NCI-H2081 (cell line): Measurements from ENCODE around the gene C11orf58.

Experiments
- DNase-seq, 2 experiments: peaks; one replicate each; lab custom pipeline; 2025; lab: John Stamatoyannopoulos, UW

C11orf58 gene

DNA sequence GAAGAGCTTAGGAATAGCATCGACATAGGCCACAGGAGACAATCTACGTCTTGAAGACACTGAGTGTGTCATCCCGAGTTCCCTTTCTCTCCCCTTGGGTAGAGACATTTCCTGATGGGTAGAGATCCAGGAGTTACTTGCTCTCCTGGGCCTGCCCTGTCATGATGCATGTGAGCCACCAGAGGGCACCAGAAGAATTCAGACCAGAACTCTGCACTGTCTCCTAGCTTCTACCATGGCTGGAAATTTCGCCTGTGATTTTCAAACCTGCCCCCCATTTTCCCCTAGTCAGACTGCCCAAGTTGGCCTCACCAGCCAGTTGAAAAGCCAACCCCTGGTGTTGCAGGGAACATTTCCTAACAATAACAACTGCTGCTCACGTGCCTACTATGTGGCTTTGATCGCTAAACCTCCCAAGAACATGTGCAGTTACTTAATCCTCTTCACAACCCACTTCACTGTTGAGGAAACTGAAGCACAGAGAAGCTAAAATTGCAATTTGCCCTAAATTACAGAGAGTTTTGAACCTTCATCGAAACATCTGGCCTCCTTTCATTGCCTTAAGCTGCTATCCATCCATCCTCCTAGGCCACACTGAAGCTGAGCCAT lies 47.2 kb downstream of the C11orf58 start:
- peak; percentile 48 to 55 for DNase-seq

DNA sequence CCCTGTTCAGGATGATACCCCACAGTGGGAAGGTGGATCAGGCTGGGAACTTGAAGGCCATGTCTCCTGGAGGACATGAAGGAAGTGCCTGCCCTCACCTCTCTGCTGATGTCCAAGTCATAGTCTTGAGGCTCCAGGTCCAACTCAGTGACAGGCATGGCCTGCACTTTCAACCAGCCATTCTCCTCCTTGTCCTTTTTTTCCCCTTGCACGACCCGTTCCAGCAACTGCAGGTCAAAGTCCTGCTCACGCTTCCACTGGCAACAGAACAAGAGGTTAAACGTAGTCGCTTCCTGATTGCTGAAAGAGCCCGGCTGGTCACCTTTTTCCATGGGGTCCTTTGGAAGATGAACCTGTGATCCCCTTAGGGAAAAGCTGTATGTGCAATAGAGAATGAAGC lies 47.7 kb downstream of the C11orf58 start:
- no peak for DNase-seq

DNA sequence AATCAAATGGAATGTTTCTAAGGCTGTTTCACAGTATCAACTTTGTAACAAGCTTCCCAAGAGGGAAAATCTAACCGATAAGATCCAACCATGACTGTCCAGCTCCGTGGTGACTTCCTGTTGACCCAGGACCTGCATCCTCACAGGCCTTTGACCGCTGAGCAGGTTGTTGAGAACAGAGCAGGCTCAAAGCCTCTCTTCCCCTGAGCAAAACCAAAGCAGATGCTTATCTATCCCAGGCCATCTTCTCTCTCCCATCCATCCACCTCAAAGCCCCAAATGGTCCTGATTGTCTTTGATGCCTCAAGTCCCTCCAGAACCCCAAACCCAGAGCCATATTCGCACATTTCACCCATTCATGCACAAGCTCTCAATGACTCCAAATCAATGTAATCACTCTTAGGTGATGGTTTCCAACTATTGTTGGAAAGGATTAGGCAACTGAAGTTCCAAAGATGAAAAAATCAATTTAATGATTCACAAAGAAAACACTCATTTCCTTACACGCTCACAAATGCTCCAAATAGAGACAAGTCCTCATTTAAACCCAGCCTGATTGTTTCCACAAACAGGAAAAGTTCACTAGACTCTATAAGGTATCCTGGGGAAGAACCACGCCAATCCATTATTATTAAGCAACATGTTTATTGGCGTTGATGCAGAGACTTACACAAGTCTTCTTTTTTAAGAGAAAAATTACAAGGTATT lies 48.7 kb downstream of the C11orf58 start:
- no peak for DNase-seq

DNA sequence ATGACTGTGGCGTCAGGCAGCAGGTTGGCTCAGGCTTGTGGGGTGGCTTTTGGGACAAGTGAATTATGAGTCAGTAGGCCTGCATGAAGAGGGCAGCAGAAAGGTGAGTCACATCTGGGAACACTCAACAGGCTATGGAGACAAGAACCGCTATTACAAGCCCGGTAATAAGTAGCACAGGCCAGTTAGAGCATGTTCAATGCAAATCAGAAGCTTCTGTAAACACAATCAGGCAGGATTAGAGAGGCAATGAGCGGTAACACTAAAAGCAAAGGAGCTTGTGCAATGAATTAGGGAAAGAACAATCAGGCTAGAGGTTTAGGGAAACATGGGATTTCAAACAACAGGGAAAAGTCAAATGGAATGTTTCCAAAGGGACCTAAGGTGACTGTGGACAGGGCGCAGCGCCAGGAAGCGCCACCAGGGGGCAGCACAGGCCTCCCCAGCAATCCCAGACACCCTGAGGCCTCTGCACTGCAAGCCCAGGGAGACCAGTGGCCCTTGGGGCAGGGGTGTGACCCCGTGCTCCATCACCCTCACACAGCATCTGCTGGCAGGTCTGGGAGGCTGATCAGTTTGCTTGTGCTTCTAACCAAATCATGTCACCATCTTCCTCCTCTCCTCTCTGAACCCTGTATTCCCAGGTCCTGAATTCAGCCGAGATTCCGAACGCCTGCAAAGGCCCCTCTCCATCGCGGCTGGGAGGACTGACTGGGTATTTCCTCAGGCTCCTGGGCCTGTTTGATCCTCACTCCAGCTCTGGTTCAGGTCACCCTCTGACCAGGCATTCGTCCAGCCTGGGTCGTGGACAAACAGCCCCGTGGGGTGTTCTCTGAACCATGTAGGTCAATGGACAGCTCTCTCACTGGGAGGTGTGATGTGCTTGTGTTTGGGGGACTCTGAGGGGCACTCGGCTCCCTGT lies 50.0 kb downstream of the C11orf58 start:
- DNase-seq = peak; percentile 42 to 48

DNA sequence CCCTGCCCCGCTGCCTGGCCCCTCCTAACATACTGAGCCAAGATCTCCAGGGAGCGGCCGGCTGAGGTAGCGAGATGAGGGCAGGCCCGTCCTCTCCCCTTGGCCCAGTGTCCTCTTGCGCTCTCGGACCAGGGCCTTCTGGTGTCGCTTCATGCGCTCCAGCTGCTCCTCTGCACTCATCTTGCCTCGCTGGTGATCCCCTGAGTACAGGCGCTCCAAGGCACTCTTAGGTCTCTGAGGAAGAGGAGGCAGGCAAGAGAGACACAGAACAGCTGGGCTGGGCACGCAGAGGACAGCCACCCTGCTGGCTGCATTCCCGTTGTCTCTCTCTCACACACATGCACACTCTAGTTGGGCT lies 50.6 kb downstream of the C11orf58 start:
- DNase-seq = no peak

DNA sequence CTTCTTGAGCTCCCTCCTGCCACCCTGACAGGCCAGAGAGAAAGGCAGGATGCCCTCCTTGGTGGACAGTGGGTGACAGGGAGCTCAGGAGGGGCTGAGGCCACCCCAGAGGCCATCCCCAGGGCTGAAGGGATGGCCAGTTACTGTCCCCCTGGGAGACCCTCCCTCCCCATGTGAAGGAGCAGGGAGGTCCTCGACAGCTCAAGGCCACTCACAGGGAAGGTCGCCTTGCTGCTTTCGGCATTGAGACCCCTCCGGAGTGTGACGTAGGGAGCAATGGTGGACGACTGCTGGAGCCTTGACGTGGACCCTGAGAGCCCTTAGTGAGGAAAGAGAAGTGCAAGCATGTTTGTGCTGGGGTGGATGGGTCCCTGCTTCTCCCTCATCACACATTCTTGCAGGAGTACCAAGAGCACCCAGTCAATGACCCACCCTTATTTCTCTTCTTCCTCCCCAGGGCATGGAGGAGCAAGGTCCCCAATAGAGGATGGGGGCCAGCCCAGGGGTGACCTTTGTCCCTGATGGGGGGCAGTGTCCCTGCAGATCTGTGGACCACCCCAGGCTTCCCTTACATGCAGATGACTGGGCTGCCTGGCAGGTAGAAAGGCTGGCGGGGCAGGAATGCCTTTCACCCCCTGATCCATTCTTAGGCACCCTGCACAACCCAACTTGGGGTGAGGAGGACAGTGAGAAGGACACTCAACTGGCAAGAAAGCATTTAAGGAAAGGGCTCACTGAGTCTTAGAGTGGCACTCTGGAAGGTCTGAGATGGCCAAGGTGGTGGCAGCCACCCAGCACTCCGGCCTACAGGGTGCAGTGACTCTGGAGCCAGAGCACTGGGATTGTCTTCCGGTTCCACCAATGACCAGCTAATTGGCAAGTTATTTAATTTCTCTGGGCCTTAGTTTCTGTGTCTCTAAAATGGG lies 51.4 kb downstream of the C11orf58 start:
- no peak for DNase-seq

DNA sequence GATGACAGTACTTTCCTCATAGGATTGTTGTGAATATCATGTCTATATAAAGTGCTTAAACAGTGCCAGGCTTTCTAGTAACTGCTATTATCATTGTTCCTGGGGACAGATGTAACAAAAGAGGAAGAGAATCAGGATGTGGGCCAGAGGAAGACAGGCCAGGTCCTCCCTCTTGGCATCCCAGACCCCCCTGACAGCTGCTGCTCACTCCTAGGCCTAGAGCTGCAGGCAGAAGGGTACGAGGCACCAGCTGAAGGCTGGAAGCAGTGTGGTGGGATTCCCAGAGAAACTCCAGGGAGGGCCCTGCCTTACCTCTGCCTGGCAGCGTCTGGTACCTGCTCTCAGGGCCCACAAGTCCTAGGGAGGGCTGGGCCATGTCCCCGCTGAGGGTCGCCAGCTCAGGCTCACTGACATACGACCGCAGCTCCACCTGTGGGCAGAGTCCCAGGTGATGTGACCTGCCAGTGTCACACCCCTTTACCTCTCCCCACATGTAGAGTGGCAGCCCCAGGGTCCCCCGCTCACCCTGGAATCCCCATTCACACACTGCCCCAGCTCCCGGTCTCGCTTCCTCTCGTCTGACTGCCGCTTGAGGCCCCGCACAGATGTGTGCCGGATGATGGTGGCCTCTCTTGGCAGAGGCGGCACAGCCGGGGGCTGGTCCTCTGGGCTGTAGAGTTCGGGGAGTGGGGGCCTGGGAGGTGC lies 52.2 kb downstream of the C11orf58 start:
- no peak for DNase-seq

DNA sequence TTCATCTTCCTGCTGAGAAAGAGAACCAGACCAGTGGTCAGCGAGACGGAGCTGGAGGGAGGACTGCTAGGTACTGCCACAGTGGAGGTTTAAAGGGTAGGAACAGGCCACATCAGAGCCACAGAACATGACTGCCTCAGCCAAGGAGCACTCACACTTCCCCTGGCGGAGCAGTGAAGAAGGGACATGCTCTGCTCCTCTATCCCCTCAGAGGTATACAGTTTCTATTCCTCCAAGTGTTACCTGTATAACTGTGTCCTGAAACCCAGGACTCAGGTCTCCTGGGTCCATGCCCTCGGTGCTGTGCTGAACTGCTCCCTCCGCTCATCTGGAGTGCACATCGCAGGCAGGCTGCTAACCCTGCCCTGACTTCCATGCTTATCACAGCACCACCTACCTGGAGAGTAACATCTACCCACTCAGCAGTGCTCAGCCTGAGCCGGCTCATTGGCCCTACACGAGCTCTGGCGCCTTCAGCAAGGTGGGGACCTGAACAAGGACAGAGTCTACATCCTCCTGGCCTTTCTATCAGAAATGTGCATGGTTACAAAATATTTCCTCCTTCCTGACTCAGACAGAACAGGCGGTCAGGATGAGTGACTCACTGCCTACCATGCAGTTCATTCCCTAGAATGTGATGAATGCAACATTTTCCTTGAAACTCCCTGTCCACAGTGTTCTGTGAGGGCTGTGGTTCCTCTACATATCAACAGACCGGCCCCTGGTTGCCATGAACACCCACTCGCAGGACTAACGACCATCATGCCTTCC lies 52.9 kb downstream of the C11orf58 start:
- no peak for DNase-seq

DNA sequence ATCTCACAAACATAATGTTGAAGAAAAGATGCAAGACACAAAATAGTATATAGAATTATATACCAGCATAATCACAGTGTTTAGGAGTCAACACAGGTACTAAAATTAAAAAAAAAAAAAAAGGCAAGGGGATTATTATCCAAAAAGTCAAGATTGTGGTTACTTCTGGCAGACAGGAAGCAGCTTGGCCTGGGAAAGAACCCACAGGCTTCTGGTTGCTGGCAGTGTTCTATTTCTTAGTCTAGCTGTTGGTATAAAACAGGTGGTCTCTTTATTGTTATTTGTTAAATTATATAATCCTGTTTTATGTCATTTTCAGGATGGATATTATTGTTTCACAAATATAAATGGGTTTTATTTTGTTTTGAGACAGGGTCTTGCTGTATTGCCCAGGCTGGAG lies 54.0 kb downstream of the C11orf58 start:
- no peak for DNase-seq

DNA sequence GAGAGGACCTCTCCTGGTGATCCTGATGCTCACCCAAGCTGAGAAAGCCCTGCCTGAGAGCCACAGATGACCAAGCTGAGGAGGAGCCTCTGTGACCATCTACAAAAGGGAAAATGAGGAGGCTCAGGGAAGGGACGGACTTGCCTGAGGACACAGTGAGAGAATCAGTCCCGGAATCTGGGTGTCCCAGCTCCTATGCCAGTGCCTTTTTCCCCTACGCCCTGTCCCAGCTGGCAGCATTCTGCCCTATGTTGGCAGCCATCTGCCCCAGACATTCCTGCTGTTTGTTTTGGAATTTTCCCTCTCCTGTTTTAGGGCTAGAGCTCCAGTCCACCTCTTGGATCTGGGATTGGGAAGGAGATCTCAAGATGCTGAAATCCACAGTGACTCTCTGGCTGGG lies 54.6 kb downstream of the C11orf58 start:
- DNase-seq = no peak

DNA sequence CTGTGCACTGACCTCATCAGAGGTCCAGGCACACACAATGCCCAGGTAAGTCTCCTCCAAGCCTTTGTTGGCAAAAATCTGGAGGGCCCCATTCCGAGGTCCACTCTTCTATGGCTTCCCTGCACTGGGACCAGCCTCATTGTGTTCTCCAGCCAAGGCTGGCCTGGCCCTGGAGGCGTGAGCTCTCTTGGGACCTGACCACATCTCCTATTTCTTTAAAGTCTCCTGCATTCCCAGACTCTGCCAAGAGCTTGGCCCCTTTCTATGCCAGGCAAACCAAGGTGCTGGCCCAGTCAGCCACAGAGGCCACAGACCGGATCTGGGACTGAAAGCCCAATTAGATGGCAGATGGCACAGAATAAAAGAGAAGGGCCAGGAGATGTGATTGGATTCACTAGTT lies 55.1 kb downstream of the C11orf58 start:
- DNase-seq = no peak

DNA sequence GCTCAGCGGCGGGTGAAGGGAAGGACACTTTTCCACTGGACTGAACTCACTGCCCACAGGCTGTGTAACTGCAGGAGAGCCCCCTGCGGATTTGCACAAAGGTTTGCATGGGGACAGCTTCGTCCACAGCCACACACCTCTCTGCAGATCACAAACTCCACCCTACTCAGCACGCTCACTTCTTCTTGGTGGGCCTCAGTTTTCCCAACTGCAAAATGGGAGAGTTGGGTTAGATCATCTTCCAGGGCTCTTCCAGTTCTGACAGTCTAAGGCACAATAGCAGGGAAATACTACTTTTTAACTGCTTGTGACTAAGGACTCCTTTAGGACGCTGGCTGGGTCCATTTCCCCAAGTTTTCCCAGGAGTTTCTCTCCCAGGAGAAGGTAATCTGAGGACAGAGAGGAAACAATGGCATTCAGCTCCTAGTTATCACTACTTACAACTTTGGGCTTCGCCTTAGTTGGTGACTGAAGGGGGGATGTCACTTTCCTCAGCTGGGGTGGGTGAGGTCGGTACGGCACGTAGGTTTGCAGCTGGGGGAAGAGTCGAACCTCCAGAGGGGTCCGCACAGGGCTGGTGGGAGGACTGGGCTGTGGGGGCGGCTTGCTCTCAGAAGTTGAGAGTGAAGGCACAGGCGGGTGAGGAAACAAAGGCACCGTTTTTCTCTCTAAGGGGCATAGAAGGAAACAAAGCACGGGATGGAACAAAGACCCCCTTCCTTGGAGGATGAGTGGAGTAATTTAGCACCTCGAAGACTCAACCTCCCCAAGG lies 55.8 kb downstream of the C11orf58 start:
- DNase-seq = no peak

DNA sequence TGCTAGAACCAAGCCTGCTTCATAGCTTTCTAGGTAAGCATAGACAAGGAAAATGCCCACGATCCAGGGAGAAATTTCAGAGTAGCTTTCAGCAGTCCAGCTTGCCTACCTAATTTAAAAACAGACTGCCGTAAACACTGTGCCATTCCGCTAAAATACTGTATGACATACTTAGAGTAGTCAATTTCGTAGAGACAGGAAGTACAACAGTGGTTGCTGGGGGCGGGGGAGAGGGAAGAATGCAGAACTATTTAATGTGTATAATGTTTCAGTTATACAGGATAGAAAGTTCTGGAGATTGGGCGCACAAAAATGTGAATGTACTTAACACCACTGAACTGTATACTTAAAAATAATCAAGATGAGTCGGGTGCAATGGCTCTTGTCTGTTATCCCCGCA lies 56.7 kb downstream of the C11orf58 start:
- DNase-seq = no peak

DNA sequence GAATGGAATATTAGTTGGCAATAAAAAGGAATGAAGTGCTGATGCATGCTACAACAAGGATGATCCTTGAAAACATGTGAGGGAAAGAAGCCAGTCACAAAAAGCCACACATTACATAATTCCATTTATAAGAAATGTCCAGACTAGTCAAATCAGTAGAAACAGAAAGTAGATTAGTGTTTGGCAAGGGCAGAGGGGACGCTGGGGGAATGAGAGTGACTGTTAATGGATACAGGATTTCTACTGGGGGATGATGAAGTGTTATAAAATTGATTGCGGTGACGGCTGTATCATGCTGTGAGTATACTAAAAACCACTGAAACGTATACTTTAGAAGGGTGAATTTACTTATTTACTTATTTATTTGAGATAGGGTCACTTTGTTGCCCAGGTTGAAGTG lies 57.9 kb downstream of the C11orf58 start:
- DNase-seq = no peak

DNA sequence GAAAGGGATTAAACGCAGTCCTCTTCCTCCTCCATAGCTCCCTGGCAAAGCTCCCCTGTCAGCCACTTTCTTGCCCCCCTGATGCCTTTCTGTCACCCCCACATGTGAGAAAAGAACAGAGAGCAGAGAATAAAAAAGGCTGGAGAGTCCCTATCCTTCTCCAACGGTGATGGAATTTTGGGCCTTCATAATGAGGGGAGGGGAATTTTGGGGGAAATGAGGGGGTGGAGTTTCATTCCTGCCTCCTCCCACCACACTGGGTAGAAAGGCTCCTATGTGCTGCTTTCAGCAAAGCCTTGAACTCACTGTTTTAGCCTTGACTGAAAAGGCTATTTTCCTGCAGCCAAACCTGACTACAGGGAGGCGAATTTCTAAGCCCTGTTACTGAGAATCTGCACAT lies 59.3 kb downstream of the C11orf58 start:
- DNase-seq = no peak

DNA sequence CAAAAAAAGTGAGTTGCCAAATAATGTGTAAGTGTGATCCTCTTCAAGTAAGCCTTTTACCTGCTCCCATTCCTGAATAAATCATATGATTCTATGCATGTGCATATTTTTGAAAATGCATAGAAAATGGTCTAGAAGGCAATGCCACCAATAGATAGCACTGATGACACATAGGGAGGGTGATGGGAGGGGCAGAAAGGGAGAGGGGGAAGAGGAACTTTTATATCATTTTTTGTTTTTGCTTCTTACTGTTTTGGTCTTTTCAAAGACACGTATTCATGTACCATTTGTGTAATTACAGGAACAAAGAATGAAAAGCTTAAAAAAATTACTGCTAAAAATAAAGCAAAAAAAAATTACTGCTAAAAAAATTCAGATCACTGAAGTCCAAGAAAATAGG lies 60.8 kb downstream of the C11orf58 start:
- DNase-seq = no peak

DNA sequence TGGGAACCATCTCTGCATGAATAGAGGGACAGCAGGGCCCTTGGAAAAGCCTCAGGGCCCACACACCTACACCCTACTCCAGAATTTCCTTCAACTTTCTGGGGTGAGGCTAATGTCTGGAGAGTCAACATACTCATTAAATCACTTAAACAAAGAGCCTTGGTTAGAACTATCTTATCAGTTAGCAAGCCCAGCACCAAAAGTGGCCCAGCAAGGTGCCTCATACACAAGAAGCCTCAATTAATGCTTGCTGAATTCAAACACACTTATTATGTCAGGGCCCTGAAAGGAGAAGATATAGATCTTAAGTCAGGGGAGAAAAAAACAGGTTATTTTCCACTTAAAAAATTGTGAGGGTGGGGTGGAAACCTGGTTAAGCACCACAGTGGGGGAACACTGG lies 61.4 kb downstream of the C11orf58 start:
- DNase-seq = no peak

DNA sequence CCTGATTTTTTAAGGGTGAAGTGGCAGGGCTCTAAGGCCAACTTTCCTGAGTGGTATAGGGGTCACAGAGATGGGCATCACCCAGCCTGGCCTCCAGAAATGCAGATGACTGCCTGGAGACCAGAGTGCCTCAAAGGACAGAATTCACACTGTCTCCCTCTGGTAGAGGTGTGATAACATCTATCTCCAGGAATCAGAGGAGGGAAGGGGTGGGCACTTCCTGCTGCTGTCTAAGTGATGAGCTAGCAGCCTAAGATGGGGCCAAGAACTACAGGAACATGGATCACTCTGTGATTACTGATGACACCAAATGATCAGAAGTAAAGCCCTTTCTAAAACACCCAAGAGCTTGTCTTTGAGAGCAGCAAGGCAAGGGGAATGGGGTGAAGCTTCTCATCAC lies 61.9 kb downstream of the C11orf58 start:
- no peak for DNase-seq

DNA sequence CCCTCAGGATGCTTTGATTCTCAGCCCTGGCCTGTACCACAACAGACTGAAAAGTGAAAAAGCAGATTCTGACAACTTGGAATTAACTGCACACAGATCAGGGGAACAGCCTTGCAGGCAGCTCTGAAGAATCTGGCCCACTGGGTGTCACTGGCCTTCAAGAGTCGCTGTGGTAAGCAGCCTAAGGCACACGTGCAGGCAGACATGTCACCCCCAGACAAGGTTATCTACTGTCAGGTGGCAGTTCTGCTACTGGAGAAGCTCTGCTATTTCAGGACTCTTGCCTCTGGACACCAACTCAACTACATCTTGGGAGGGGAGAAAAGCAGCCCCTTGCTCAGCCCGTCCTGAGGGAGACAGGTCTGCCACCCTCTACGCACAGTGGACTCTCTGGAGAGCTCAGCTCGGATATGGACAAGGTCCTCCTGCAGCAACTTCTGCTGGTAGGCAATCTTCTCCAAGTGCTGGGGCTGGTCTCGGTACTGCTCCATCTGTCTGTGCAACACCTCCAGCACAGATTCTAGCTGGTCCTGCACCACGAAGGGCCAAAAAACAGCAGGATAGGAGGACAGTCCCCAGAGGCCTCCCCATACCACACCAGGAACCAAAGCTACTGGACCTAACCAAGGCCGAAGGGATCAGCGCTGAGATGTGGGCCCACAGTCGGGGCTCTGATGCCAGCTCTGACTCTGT lies 63.0 kb downstream of the C11orf58 start:
- DNase-seq = no peak
